Tibial artery (tissue), 4 donors: ENCODE data around the gene HEATR9.

Experiments
- DNase-seq, 2 donors: peaks; one replicate each; pipeline ENCODE4 v3.0.0-alpha.2; 2019
- H3K27ac ChIP-seq, 2 donors: fragments of 200-600 bp; sonication (generic) in 1 of 2; 1 replicate in 1 of 2; 2 replicates in 1 of 2; pipeline ENCODE4 v1.5.1; 2018 to 2019; ENCODE audit warnings: mild to moderate bottlenecking in 1 of 2
- H3K27me3 ChIP-seq, 2 donors: fragments of 200-600 bp; sonication (generic) in 1 of 2; one replicate each; pipeline versions ENCODE4 v1.5.1 to v1.6.0; 2016 to 2019
- H3K36me3 ChIP-seq, 3 donors: fragments of 200-600 bp; sonication (generic) in 2 of 3; one replicate each; pipeline ENCODE4 v1.5.1; 2016 to 2019; ENCODE audit warnings: mild to moderate bottlenecking in 2 of 3
- H3K4me1 ChIP-seq, 4 donors: fragments of 200-600 bp; sonication (generic) in 2 of 4; 1 replicate in 3 of 4; 2 replicates in 1 of 4; pipeline ENCODE4 v1.5.1; 2016 to 2019
- H3K4me3 ChIP-seq, 2 donors: fragments of 200-600 bp; sonication (generic) in 1 of 2; 1 replicate in 1 of 2; 2 replicates in 1 of 2; pipeline ENCODE4 v1.5.1; 2018 to 2019; ENCODE audit warnings: mild to moderate bottlenecking in 2 of 2
- H3K9me3 ChIP-seq, 3 donors: fragments of 200-600 bp; sonication (generic) in 1 of 3; one replicate each; pipeline ENCODE4 v1.5.1; 2016 to 2019
- CTCF ChIP-seq, 2 experiments: fragments of 200-600 bp in 1 of 2; fragments of 450-650 bp in 1 of 2; IDR thresholded peaks; one replicate each; pipeline ENCODE4 v1.5.1; 2017 to 2019; ENCODE audit warnings: antibody characterized with exemption in 2 of 2, mild to moderate bottlenecking in 1 of 2, moderate library complexity in 1 of 2
- intact Hi-C: fragments of 100-400 bp; cut with DNase I; formaldehyde crosslinking; loops from one replicate; pipeline ENCODE4 v1.15.0; 2023; ENCODE audit warnings: low total_unique reads

Gene HEATR9

GRCh38 chr17:35817196-35817595 lies 51.5 kb downstream of the HEATR9 start:
- Histone ChIP-seq H3K4me1 (peaks cover 0 to 57% (median 21%) of the 10 kb centered on the region in 4 donors), H3K27ac (no peak overlapping the region), H3K27me3 (no peaks in the 10 kb centered on the region), H3K9me3 (no peaks in the 10 kb centered on the region), H3K36me3 (peaks cover 30 to 38% (median 37%) of the 10 kb centered on the region in 3 donors), H3K4me3 (no peak overlapping the region)
- TF ChIP-seq CTCF (IDR thresholded peaks at IDR 0.05) = no peak
- no peak for DNase-seq
- intact Hi-C loops = loop anchor here (10.0 kb wide), 1 partner anchor 232 kb away; the partner anchor contains the start of gene AP2B1

- intact Hi-C loops = loop anchor here (10.0 kb wide), 1 partner anchor 232 kb away; the partner anchor contains the start of gene AP2B1
- peaks cover 0 to 62% (median 23%) of the 10 kb centered on the region in 4 donors for H3K4me1 ChIP-seq
- H3K27ac ChIP-seq = no peak overlapping the region
- TF ChIP-seq CTCF (IDR thresholded peaks at IDR 0.05) = no peak
- no peak for DNase-seq
- no peaks in the 10 kb centered on the region for H3K27me3 ChIP-seq
- peaks cover 25 to 34% (median 34%) of the 10 kb centered on the region in 3 donors for H3K36me3 ChIP-seq
- no peaks in the 10 kb centered on the region for H3K9me3 ChIP-seq
- H3K4me3 ChIP-seq = no peak overlapping the region
These were observed 52.0 kb downstream of the HEATR9 start for GRCh38 chr17:35816723-35817122.

GRCh38 chr17:35812456-35812855 lies 56.2 kb downstream of the HEATR9 start:
- no peak for TF ChIP-seq CTCF (IDR thresholded peaks at IDR 0.05)
- no peaks in the 10 kb centered on the region for H3K27me3 ChIP-seq
- H3K4me3 ChIP-seq = no peak overlapping the region
- H3K27ac ChIP-seq = no peak overlapping the region
- peaks cover 0 to 85% (median 36%) of the 10 kb centered on the region in 4 donors for H3K4me1 ChIP-seq
- no peak for DNase-seq
- intact Hi-C loops = loop anchor here (10.0 kb wide), 1 partner anchor 228 kb away; the partner anchor contains the start of gene AP2B1
- H3K36me3 ChIP-seq = peaks cover 0 to under 1% (median 0%) of the 10 kb centered on the region in 3 donors
- H3K9me3 ChIP-seq = no peaks in the 10 kb centered on the region

- Histone ChIP-seq H3K27me3 (no peaks in the 10 kb centered on the region), H3K9me3 (no peaks in the 10 kb centered on the region), H3K4me3 (no peak overlapping the region), H3K36me3 (no peaks in the 10 kb centered on the region), H3K27ac (no peak overlapping the region), H3K4me1 (peaks cover 0 to 85% (median 34%) of the 10 kb centered on the region in 4 donors)
- no peak for DNase-seq
- TF ChIP-seq CTCF (IDR thresholded peaks at IDR 0.05) = no peak
- intact Hi-C loops = loop anchor here (10.0 kb wide), 1 partner anchor 227 kb away; the partner anchor contains the start of gene AP2B1
These were observed 56.9 kb downstream of the HEATR9 start for GRCh38 chr17:35811759-35812158.

GRCh38 chr17:35809855-35810461 lies 58.7 kb downstream of the HEATR9 start:
- peak overlapping the region; percentile 94 to 98 for H3K27ac ChIP-seq
- H3K4me3 ChIP-seq = peak overlapping the region; percentile 80 to 89
- TF ChIP-seq CTCF (IDR thresholded peaks at IDR 0.05) = no peak
- intact Hi-C loops = loop anchor here (10.0 kb wide), 1 partner anchor 225 kb away; the partner anchor contains the start of gene AP2B1
- DNase-seq = no peak
- no peaks in the 10 kb centered on the region for H3K27me3 ChIP-seq
- no peaks in the 10 kb centered on the region for H3K36me3 ChIP-seq
- H3K9me3 ChIP-seq = no peaks in the 10 kb centered on the region
- peaks cover 0 to 72% (median 30%) of the 10 kb centered on the region in 4 donors for H3K4me1 ChIP-seq
